Neural progenitor cell (in vitro differentiated cells): ENCODE data around the gene BRWD1. TPM values are rescaled to one million over a fixed set of nuclear protein-coding genes. Genes with fewer than 3 reads are reported as not detected.
A peak's percentile ranks its signal among the peaks of the same experiment; 100 is the strongest.

Source experiments
- DNase-seq: peaks from one replicate; pipeline ENCODE4 v3.0.0-alpha.2; 2016; ENCODE audit warnings: low spot score
- H2AFZ ChIP-seq: fragments of 200-600 bp; sonication (generic); replicated peaks from 2 replicates; pipeline ENCODE4 v1.6.1; 2016; ENCODE audit warnings: antibody characterized with exemption
- H3F3A ChIP-seq: fragments of 200-600 bp; sonication (generic); 2 replicates; pipeline ENCODE4 v1.6.1; 2016; ENCODE audit warnings: antibody characterized with exemption, low read depth
- H3K27ac ChIP-seq: fragments of 200-600 bp; sonication (generic); 2 replicates; pipeline ENCODE4 v1.5.1; 2016; ENCODE audit warnings: mild to moderate bottlenecking
- H3K27me3 ChIP-seq: fragments of 200-600 bp; sonication (generic); 2 replicates; pipeline ENCODE4 v1.6.1; 2016; ENCODE audit warnings: mild to moderate bottlenecking, moderate library complexity
- H3K36me3 ChIP-seq: fragments of 200-600 bp; sonication (generic); 2 replicates; pipeline ENCODE4 v1.5.1; 2016
- H3K4me1 ChIP-seq: fragments of 200-600 bp; sonication (generic); 2 replicates; pipeline ENCODE4 v1.6.1; 2016; ENCODE audit warnings: mixed run types
- H3K4me2 ChIP-seq: fragments of 200-600 bp; sonication (generic); 2 replicates; pipeline ENCODE4 v1.6.1; 2016
- H3K4me3 ChIP-seq: fragments of 200-600 bp; sonication (generic); 2 replicates; pipeline ENCODE4 v1.5.1; 2016
- H3K79me2 ChIP-seq: fragments of 200-600 bp; sonication (generic); 2 replicates; pipeline ENCODE4 v1.6.1; 2016; ENCODE audit warnings: low read depth
- H3K9ac ChIP-seq: fragments of 200-600 bp; sonication (generic); 2 replicates; pipeline ENCODE4 v1.6.1; 2016
- H3K9me3 ChIP-seq: fragments of 200-600 bp; sonication (generic); 2 replicates; pipeline ENCODE4 v1.5.1; 2016; ENCODE audit warnings: low read depth
- H4K20me1 ChIP-seq: fragments of 200-600 bp; sonication (generic); 2 replicates; pipeline ENCODE4 v1.6.1; 2016; ENCODE audit warnings: low read depth
- H3K27ac Mint-ChIP-seq: 3 replicates; pipeline ENCODE4 v1.8.0; 2021; ENCODE audit warnings: mixed read lengths
- H3K27me3 Mint-ChIP-seq: 2 replicates; pipeline ENCODE4 v1.8.0; 2022; ENCODE audit warnings: low read depth, mild to moderate bottlenecking, inconsistent platforms, moderate library complexity, mixed read lengths; ENCODE audit not compliant: insufficient read depth
- H3K36me3 Mint-ChIP-seq: 3 replicates; pipeline ENCODE4 v1.8.0; 2021; ENCODE audit warnings: mixed read lengths
- H3K4me1 Mint-ChIP-seq: 3 replicates; pipeline ENCODE4 v1.8.0; 2021; ENCODE audit warnings: mixed read lengths
- H3K4me3 Mint-ChIP-seq: 3 replicates; pipeline ENCODE4 v1.8.0; 2021; ENCODE audit warnings: mild to moderate bottlenecking, moderate library complexity, mixed read lengths
- H3K9me3 Mint-ChIP-seq: 3 replicates; pipeline ENCODE4 v1.8.0; 2020; ENCODE audit warnings: mixed read lengths
- EZH2 ChIP-seq: fragments of 200-600 bp; sonication (generic); IDR thresholded peaks from 2 replicates; pipeline ENCODE4 v1.6.1; 2017; ENCODE audit warnings: antibody characterized with exemption, mild to moderate bottlenecking, moderate library complexity
- EZH2phosphoT487 ChIP-seq: fragments of 200-600 bp; sonication (generic); IDR thresholded peaks from 2 replicates; pipeline ENCODE4 v1.6.1; 2017; ENCODE audit warnings: antibody characterized with exemption
- total RNA-seq: library from RNA; depleted of rRNA; stranded (reverse); fragments of >200 nt; gene quantifications from 2 replicates; pipeline ENCODE4 v1.2.3, GENCODE V29; 2015; ENCODE audit warnings: low replicate concordance
- TF ChIP-seq, protein P1 (sequence below): fragments of 200-600 bp; sonication (generic); IDR thresholded peaks from 2 replicates; pipeline ENCODE4 v1.5.1; 2017; ENCODE audit warnings: antibody characterized with exemption, mild to moderate bottlenecking

Gene BRWD1
- total RNA-seq, 1 donor from 2014 or later = 130 TPM

GRCh38 chr21:39184050-39184980, 129.1 kb downstream of the BRWD1 start:
- no peaks in the 10 kb centered on the region for H3K27me3 ChIP-seq
- H2AFZ ChIP-seq = peak overlapping the region; percentile 22
- Mint-ChIP-seq H3K27me3 (peaks cover 3% of the 10 kb centered on the region), H3K4me3 (peak overlapping the region; percentile 95), H3K36me3 (peaks cover 15% of the 10 kb centered on the region), H3K9me3 (no peaks in the 10 kb centered on the region), H3K27ac (peak overlapping the region; percentile 51), H3K4me1 (peaks cover 23% of the 10 kb centered on the region)
- no peak for DNase-seq
- peaks cover 26% of the 10 kb centered on the region for H3K79me2 ChIP-seq
- H3K4me2 ChIP-seq = peak overlapping the region; percentile 97
- no peaks in the 10 kb centered on the region for H3K9me3 ChIP-seq
- H3F3A ChIP-seq = peaks cover 44% of the 10 kb centered on the region
- peaks cover 13% of the 10 kb centered on the region for H3K4me1 ChIP-seq
- TF ChIP-seq EZH2phosphoT487 (no peak), EZH2 (no peak)
- TF ChIP-seq, protein P1, sequence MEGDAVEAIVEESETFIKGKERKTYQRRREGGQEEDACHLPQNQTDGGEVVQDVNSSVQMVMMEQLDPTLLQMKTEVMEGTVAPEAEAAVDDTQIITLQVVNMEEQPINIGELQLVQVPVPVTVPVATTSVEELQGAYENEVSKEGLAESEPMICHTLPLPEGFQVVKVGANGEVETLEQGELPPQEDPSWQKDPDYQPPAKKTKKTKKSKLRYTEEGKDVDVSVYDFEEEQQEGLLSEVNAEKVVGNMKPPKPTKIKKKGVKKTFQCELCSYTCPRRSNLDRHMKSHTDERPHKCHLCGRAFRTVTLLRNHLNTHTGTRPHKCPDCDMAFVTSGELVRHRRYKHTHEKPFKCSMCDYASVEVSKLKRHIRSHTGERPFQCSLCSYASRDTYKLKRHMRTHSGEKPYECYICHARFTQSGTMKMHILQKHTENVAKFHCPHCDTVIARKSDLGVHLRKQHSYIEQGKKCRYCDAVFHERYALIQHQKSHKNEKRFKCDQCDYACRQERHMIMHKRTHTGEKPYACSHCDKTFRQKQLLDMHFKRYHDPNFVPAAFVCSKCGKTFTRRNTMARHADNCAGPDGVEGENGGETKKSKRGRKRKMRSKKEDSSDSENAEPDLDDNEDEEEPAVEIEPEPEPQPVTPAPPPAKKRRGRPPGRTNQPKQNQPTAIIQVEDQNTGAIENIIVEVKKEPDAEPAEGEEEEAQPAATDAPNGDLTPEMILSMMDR = no peak
- peak overlapping the region; percentile 78 for H3K4me3 ChIP-seq
- H3K27ac ChIP-seq = no peak overlapping the region
- H4K20me1 ChIP-seq = peaks cover 19% of the 10 kb centered on the region
- peak overlapping the region; percentile 7 for H3K9ac ChIP-seq
- H3K36me3 ChIP-seq = no peaks in the 10 kb centered on the region

DNA sequence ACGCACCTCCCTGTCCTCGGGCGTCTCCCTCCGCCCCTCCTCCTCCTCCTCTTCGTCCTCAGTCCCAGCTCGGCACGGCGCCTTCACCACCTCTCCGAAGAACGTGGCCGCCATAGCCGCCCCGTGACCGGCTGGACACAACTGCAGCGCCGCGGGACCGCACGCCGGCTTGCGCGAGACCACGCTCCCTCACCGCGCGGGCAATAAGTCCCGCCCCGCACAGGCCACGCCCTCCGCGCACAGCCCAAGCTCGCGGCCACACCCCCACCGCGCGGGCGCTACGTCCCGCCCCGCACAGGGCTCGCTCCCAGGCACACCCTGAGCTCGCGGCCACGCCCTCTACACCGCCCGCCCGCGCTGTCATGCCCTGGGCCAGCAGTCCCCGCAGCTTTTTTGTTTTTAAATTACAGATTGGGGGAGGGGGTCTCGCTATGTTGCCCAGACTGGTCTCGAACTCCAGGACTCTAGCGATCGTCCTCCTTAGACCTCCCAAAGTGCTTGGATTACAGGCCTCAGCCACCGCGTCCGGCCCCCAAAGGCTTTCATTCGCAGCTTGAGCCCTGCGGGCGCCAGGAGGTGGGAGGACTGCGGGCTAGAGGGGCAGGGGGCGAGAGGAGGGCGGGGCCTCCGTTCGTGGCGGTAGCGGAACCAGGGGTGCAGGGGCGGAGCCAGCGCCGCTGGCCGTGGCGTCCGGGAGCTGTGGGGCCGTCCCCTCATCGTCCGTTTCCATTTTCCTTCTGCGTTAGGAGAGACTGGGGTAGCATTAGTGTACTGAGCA, 130.0 kb downstream of the BRWD1 start, which contains the start of gene PSMG1:
PSMG1 (minus strand) TSS at position 180 of the 778 bp plus-strand sequence; CDS start at position 114, 66 bp downstream.
- H3K9ac ChIP-seq = peak within 1 kb of the TSS; percentile 62
- peak within 1 kb of the TSS; percentile 97 for H3K4me2 ChIP-seq
- peak within 1 kb of the TSS; percentile 51 for H3K27ac Mint-ChIP-seq
- H3K27me3 ChIP-seq = no peaks in the 10 kb centered on the region
- H3K9me3 ChIP-seq = no peaks in the 10 kb centered on the region
- H3F3A ChIP-seq = peaks cover 41% of the 10 kb centered on the region
- peaks cover 13% of the 10 kb centered on the region for H3K4me1 ChIP-seq
- peak; percentile 96 for DNase-seq
- H3K27ac ChIP-seq = peak within 1 kb of the TSS; percentile 64
- no peaks in the 10 kb centered on the region for H3K36me3 ChIP-seq
- peaks cover 3% of the 10 kb centered on the region for H3K27me3 Mint-ChIP-seq
- H4K20me1 ChIP-seq = peaks cover 15% of the 10 kb centered on the region
- H2AFZ ChIP-seq = peak within 1 kb of the TSS; percentile 92
- H3K9me3 Mint-ChIP-seq = no peaks in the 10 kb centered on the region
- TF ChIP-seq, protein P1 = no peak
- TF ChIP-seq EZH2 = no peak
- no peak for TF ChIP-seq EZH2phosphoT487
- peak within 1 kb of the TSS; percentile 95 for H3K4me3 Mint-ChIP-seq
- peaks cover 23% of the 10 kb centered on the region for H3K4me1 Mint-ChIP-seq
- H3K4me3 ChIP-seq = peak within 1 kb of the TSS; percentile 78
- peaks cover 26% of the 10 kb centered on the region for H3K79me2 ChIP-seq
- H3K36me3 Mint-ChIP-seq = peaks cover 21% of the 10 kb centered on the region

GRCh38 chr21:39182484-39183271, 130.8 kb downstream of the BRWD1 start:
- Histone ChIP-seq H2AFZ (peak overlapping the region; percentile 92), H3K9ac (peak overlapping the region; percentile 62), H3F3A (peaks cover 33% of the 10 kb centered on the region), H3K4me3 (peak overlapping the region; percentile 78), H3K79me2 (peaks cover 26% of the 10 kb centered on the region), H4K20me1 (peaks cover 7% of the 10 kb centered on the region), H3K9me3 (no peaks in the 10 kb centered on the region), H3K4me2 (peak overlapping the region; percentile 97), H3K36me3 (no peaks in the 10 kb centered on the region), H3K27ac (no peak overlapping the region), H3K27me3 (no peaks in the 10 kb centered on the region), H3K4me1 (peaks cover 9% of the 10 kb centered on the region)
- DNase-seq = no peak
- H3K4me3 Mint-ChIP-seq = peak overlapping the region; percentile 95
- TF ChIP-seq, protein P1 = no peak
- TF ChIP-seq EZH2 (no peak), EZH2phosphoT487 (no peak)
- peaks cover 25% of the 10 kb centered on the region for H3K36me3 Mint-ChIP-seq
- no peaks in the 10 kb centered on the region for H3K9me3 Mint-ChIP-seq
- peaks cover 23% of the 10 kb centered on the region for H3K4me1 Mint-ChIP-seq
- peak overlapping the region; percentile 43 for H3K27ac Mint-ChIP-seq
- H3K27me3 Mint-ChIP-seq = peaks cover 3% of the 10 kb centered on the region
